ENCODE data around the gene PAPOLB. TPM values are rescaled to one million over a fixed set of nuclear protein-coding genes. Genes with fewer than 3 reads are reported as not detected.
A peak's percentile ranks its signal among the peaks of the same experiment; 100 is the strongest.

The PAPOLB gene
- total RNA-seq, 1 donor from 2014 or later: 0.05 TPM

DNA sequence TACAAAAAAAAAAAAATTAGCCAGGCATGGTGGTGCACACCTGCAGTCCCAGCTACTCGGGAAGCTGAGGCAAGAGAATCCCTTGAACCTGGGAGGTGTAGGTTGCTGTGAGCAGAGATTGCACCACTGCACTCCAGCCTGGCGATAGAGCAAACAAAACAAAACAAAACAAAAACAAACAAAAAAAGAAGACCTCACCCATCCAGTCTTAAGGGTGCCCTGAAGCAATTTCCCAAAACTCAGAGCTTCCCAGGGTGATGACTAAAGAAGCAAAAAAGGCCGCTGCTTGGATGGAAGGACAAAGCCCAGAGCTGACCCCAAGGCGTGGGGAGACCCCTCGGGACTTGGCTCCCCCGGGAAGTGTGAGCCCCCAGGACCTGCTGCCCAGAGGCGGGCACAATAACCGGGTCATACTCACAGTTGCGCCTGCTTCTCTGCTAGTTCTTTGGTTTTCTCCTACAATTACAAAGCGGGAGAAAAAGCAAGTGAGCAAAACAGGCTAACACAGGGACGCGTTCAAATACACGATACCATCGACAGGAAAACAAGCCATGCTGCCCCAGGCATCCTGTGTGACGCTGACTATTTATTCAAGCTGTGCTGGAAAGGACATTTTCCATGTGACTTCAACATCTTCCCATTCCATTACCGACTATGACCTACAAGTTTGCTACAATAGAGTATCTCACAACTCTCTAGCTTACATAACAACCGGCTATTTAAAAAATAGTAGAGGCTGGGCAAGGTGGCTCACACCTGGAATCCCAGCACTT is 29.9 kb downstream of the PAPOLB start:
- Histone ChIP-seq H3K9me3 (replicated peaks) (no peaks in the 10 kb centered on the region), H3K27me3 (ENCODE audit: low read depth) (no peaks in the 10 kb centered on the region), H3K4me1 (peaks cover 7% of the 10 kb centered on the region), H3K27ac (replicated peaks) (peak overlapping the region; percentile 48), H3K36me3 (peaks cover 24% of the 10 kb centered on the region), H3K4me3 (no peak overlapping the region)
- intact Hi-C loops (cut with micrococcal nuclease): no loop called here
- DNase-seq: no peak
- TF ChIP-seq CTCF (IDR thresholded peaks at IDR 0.05; ENCODE audit: borderline replicate concordance): no peak

DNA sequence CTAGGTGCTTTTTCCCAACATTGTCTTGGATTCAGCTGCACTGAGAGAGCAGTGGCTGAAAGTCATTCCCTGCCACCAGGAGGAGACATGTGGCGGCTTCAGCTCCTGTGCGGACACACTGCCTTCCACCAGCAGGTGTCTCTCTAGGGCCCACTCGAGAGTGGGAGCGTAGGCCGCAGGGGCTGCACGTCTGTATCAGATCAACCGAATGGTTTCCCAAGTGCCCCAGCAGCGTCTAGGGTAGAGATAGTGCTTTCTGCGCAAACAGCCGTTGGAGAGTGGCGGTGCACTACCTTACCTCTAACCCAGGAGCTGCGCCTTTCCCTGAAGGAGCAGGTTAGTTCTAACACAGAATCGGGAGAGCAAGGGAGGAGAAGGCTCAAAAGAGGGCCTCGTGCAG is 31.7 kb downstream of the PAPOLB start:
- no peaks in the 10 kb centered on the region for H3K9me3 ChIP-seq (replicated peaks)
- peaks cover 14% of the 10 kb centered on the region for H3K36me3 ChIP-seq
- DNase-seq: peak; percentile 68
- peaks cover 7% of the 10 kb centered on the region for H3K4me1 ChIP-seq
- intact Hi-C loops (cut with micrococcal nuclease): no loop called here
- H3K27me3 ChIP-seq (ENCODE audit: low read depth): no peaks in the 10 kb centered on the region
- TF ChIP-seq CTCF (IDR thresholded peaks at IDR 0.05; ENCODE audit: borderline replicate concordance): peak; percentile 83
- no peak overlapping the region for H3K4me3 ChIP-seq
- no peak overlapping the region for H3K27ac ChIP-seq (replicated peaks)

- DNase-seq: no peak
- peaks cover 7% of the 10 kb centered on the region for H3K4me1 ChIP-seq
- no peak for TF ChIP-seq CTCF (IDR thresholded peaks at IDR 0.05; ENCODE audit: borderline replicate concordance)
- intact Hi-C loops (cut with micrococcal nuclease): loop anchor here (5.0 kb wide), 1 partner anchor 53 kb away; the partner anchor contains the start of gene RADIL
- no peaks in the 10 kb centered on the region for H3K27me3 ChIP-seq (ENCODE audit: low read depth)
- no peaks in the 10 kb centered on the region for H3K9me3 ChIP-seq (replicated peaks)
- H3K36me3 ChIP-seq: peaks cover 2% of the 10 kb centered on the region
- H3K4me3 ChIP-seq: no peak overlapping the region
- peak overlapping the region; percentile 46 for H3K27ac ChIP-seq (replicated peaks)
Measured at GRCh38 chr7:4828720-4829383, 33.0 kb downstream of the PAPOLB start.

DNA sequence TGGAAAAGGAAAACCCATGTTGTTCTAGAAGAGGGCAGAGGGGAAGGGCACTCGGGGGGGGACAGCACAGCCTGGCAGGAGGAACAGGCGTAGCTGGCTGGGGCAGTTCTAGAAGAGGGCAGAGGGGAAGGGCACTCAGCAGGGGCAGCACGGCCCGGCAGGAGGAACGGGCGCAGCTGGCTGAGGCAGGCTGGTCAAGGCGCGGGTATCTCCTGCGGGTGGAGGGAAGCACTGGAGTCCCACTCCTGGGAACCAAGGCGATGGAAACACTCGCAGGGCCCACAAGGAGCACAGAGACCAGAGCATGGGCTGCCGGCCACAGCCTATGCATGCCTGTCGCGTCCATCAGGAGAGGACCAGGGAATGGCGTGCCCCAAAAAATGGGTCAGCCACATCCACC is 36.7 kb downstream of the PAPOLB start:
- TF ChIP-seq CTCF (IDR thresholded peaks at IDR 0.05; ENCODE audit: borderline replicate concordance): no peak

DNA sequence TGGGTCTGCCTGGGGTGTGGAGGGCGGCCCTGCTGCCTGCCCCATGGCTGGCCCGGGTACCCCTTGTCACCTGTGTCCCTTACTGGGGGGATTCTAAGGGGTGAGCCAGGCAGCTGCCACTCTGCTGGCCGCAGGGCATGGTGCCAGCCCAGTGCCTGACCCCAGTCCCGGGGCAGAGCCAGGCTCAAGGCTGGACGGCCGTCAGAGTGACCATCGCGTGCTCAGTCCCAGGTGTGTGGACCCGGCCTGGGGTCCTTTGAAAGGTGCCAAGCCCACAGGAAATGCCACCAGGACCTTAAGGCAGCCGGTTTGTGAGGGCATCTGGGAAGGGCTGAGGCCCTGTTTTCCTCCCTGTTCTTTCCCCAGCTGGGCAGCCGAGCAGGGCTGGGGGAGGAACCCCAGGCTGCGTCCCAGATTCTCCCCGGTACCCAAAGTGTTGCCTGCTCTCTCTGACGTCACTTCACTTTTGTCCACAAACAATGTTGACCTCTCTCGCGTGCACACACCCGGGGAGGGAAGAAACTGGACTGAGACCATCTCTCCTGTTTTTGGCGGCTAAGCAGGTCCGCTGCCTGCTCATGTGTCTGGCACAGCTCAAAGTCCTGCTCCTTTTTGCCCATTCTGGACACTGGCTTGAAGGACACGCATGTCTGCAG is 37.6 kb downstream of the PAPOLB start:
- Histone ChIP-seq H3K9me3 (replicated peaks) (no peaks in the 10 kb centered on the region), H3K27me3 (ENCODE audit: low read depth) (peaks cover 5% of the 10 kb centered on the region), H3K27ac (replicated peaks) (no peak overlapping the region), H3K4me1 (peaks cover 27% of the 10 kb centered on the region), H3K36me3 (no peaks in the 10 kb centered on the region), H3K4me3 (no peak overlapping the region)
- intact Hi-C loops (cut with micrococcal nuclease): no loop called here
- DNase-seq: no peak
- no peak for TF ChIP-seq CTCF (IDR thresholded peaks at IDR 0.05; ENCODE audit: borderline replicate concordance)

More for the DNA sequence above, 36.7 kb downstream of the PAPOLB start:
- DNase-seq: no peak
- no peaks in the 10 kb centered on the region for H3K36me3 ChIP-seq
- no peaks in the 10 kb centered on the region for H3K9me3 ChIP-seq (replicated peaks)
- H3K4me1 ChIP-seq: peaks cover 24% of the 10 kb centered on the region
- intact Hi-C loops (cut with micrococcal nuclease): loop anchor here (5.0 kb wide), 1 partner anchor 57 kb away; the partner anchor contains the start of gene RADIL
- H3K4me3 ChIP-seq: no peak overlapping the region
- H3K27me3 ChIP-seq (ENCODE audit: low read depth): peaks cover 5% of the 10 kb centered on the region
- no peak overlapping the region for H3K27ac ChIP-seq (replicated peaks)

Data from left ventricle myocardium inferior (tissue), 1 donor.